Liver (tissue), 9 donors: Measurements from ENCODE around the gene ARMC7. TPM values are rescaled to one million over a fixed set of nuclear protein-coding genes. Genes with fewer than 3 reads are reported as not detected.

Experiments
- DNase-seq: peaks from one replicate; pipeline ENCODE4 v3.0.0-alpha.2; 2017; ENCODE audit warnings: low spot score
- H3K27ac ChIP-seq, 2 donors: one replicate each; pipeline ENCODE4 v1.7.0; 2013; ENCODE audit warnings: inconsistent platforms in 2 of 2, low read length in 2 of 2, control low read depth in 1 of 2, low read depth in 1 of 2, mild to moderate bottlenecking in 1 of 2
- H3K27me3 ChIP-seq, 4 donors: one replicate each; pipeline versions ENCODE4 v1.6.1 to v1.7.0; 2013; ENCODE audit warnings: low read length in 3 of 4, inconsistent platforms in 1 of 4, mild to moderate bottlenecking in 1 of 4, moderate library complexity in 1 of 4; ENCODE audit not compliant: control insufficient read depth in 4 of 4, insufficient read depth in 4 of 4
- H3K36me3 ChIP-seq, 4 donors: one replicate each; pipeline versions ENCODE4 v1.6.1 to v1.7.0; 2013; ENCODE audit warnings: low read length in 3 of 4, mild to moderate bottlenecking in 3 of 4, low read depth in 1 of 4, moderate library complexity in 1 of 4; ENCODE audit not compliant: control insufficient read depth in 4 of 4, insufficient read depth in 3 of 4
- H3K4me1 ChIP-seq, 4 donors: one replicate each; pipeline versions ENCODE4 v1.6.1 to v1.7.0; 2013; ENCODE audit warnings: low read length in 3 of 4, mild to moderate bottlenecking in 3 of 4, moderate library complexity in 1 of 4; ENCODE audit not compliant: control insufficient read depth in 4 of 4, insufficient read depth in 4 of 4
- H3K4me3 ChIP-seq, 3 donors: one replicate each; pipeline versions ENCODE4 v1.6.1 to v1.7.0; 2013; ENCODE audit warnings: low read length in 3 of 3, control low read depth in 1 of 3, low read depth in 1 of 3, mild to moderate bottlenecking in 1 of 3
- H3K9ac ChIP-seq, 2 donors: one replicate each; pipeline ENCODE4 v1.7.0; 2013; ENCODE audit warnings: low read length in 2 of 2, mild to moderate bottlenecking in 2 of 2, moderate library complexity in 2 of 2, control low read depth in 1 of 2, low read depth in 1 of 2
- H3K9me3 ChIP-seq, 4 donors: one replicate each; pipeline versions ENCODE4 v1.6.1 to v1.7.0; 2013; ENCODE audit warnings: low read length in 3 of 4; ENCODE audit not compliant: control insufficient read depth in 4 of 4
- EGR1 ChIP-seq, 2 donors: IDR thresholded peaks; 2 replicates each; pipeline ENCODE4 v1.6.1; 2016 to 2018; ENCODE audit warnings: antibody characterized with exemption in 2 of 2, low read depth in 2 of 2
- FOXA1 ChIP-seq: IDR thresholded peaks from 2 replicates; pipeline ENCODE4 v1.6.1; 2016; ENCODE audit warnings: antibody characterized with exemption
- FOXA2 ChIP-seq: IDR thresholded peaks from 2 replicates; pipeline ENCODE4 v1.6.1; 2016; ENCODE audit warnings: antibody characterized with exemption
- GABPA ChIP-seq, 2 donors: IDR thresholded peaks in 1 of 2; conservative IDR thresholded peaks in 1 of 2; 2 replicates each; pipeline ENCODE4 v1.6.1; 2016; ENCODE audit warnings: antibody characterized with exemption in 2 of 2, mild to moderate bottlenecking in 1 of 2, moderate library complexity in 1 of 2
- HNF4A ChIP-seq, 2 donors: conservative IDR thresholded peaks; 2 replicates each; pipeline ENCODE4 v1.6.1; 2016; ENCODE audit warnings: antibody characterized with exemption in 2 of 2, mild to moderate bottlenecking in 2 of 2
- HNF4G ChIP-seq: IDR thresholded peaks from 2 replicates; pipeline ENCODE4 v1.6.1; 2016; ENCODE audit warnings: antibody characterized with exemption
- JUND ChIP-seq, 2 donors: IDR thresholded peaks; 2 replicates each; pipeline ENCODE4 v1.6.1; 2016; ENCODE audit warnings: antibody characterized with exemption in 2 of 2
- RAD21 ChIP-seq, 2 donors: IDR thresholded peaks; 2 replicates each; pipeline ENCODE4 v1.6.1; 2016; ENCODE audit warnings: antibody characterized with exemption in 2 of 2, mild to moderate bottlenecking in 2 of 2
- RXRA ChIP-seq, 2 donors: IDR thresholded peaks; 2 replicates each; pipeline ENCODE4 v1.6.1; 2017 to 2018; ENCODE audit warnings: antibody characterized with exemption in 2 of 2, mild to moderate bottlenecking in 1 of 2
- SP1 ChIP-seq: IDR thresholded peaks from 2 replicates; pipeline ENCODE4 v1.6.1; 2018; ENCODE audit warnings: antibody characterized with exemption, mild to moderate bottlenecking
- TAF1 ChIP-seq: conservative IDR thresholded peaks from 2 replicates; pipeline ENCODE4 v1.6.1; 2016; ENCODE audit warnings: antibody characterized with exemption, mild to moderate bottlenecking
- YY1 ChIP-seq: IDR thresholded peaks from 2 replicates; pipeline ENCODE4 v1.6.1; 2016; ENCODE audit warnings: antibody characterized with exemption, mild to moderate bottlenecking
- WGBS: extraction: QIAGEN DNeasy Blood & Tissue Kit; methylation state at CpG from one replicate; pipeline ENCODE4 v1.1.7; 2013; 5-methylcytosine and 5-hydroxymethylcytosine counted together
- polyA plus RNA-seq, 2 donors: library from polyadenylated mRNA; stranded (reverse) in 1 of 2; unstranded in 1 of 2; fragments of 200-250 nt in 1 of 2; fragments of >200 nt in 1 of 2; fragmentation: Nextera tagmentation in 1 of 2; extraction: Ambion mirVana in 1 of 2; gene quantifications; one replicate each; pipeline versions ENCODE4 v1.2.1 to v1.2.3, GENCODE V29; 2013 to 2015
- total RNA-seq, 2 donors: library from RNA; depleted of rRNA; stranded (reverse); fragments of >200 nt; gene quantifications; one replicate each; pipeline ENCODE4 v1.2.3, GENCODE V29; 2014
- TF ChIP-seq, protein P1 (sequence below): IDR thresholded peaks from 2 replicates; pipeline ENCODE4 v1.6.1; 2016; ENCODE audit warnings: antibody characterized with exemption, mild to moderate bottlenecking
- TF ChIP-seq, protein P2 (sequence below): IDR thresholded peaks from 2 replicates; pipeline ENCODE4 v1.6.1; 2016; ENCODE audit warnings: antibody characterized with exemption
- donor health status: healthy.
- donor health status: healthy.
- donor health status: healthy.
- donor health status: healthy.
- donor health status: healthy.

The ARMC7 gene
- total and polyA plus RNA-seq, 4 donors, result 1.7 to 6.6 (median 3.7) TPM

DNA sequence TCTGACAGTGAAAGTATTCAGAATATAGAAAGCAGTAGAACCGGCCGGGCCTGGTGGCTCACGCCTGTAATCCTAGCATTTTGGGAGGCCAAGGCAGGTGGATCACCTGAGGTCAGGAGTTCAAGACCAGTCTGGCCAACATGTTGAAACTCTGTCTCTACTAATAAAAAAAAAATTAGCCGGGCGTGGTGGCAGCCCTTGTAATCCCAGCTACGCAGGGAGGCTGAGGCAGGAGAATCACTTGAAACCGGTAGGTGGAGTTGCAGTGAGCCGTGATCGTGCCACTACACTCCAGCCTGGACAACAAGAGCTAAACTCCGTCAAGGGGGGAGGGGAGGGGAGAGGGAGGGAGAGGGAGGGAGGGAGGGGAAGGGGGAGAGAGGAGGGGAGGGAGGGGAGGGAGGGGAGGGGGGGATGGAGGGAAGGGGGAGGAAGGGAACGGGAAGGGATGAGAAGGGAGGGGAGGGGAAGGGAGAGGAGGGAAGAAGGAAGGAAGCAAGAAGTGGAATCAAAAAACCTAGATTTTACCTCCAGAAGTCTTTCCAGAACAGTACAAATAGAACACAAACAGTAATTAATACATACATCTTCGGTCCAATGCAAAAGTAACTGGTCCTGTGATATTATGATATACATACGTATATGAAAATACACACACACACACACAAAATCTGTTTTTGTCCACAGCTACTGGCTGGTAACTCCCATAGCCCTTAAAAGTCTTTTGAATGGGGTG is 32.6 kb downstream of the ARMC7 start:
- Histone ChIP-seq H3K27me3 (no peaks in the 10 kb centered on the region), H3K4me3 (no peak overlapping the region), H3K4me1 (no peaks in the 10 kb centered on the region), H3K9ac (no peak overlapping the region), H3K36me3 (peaks cover 3 to 19% (median 4%) of the 10 kb centered on the region in 4 donors), H3K27ac (no peak overlapping the region), H3K9me3 (no peaks in the 10 kb centered on the region)
- whole genome bisulfite sequencing, result 90% methylated on average over 13 of the region's 13 CpGs
- DNase-seq, result no peak
- TF ChIP-seq EGR1 (IDR thresholded peaks at IDR 0.05; ENCODE audit: low read depth in 2 of 2) (no peak), JUND (IDR thresholded peaks at IDR 0.05) (no peak), RAD21 (IDR thresholded peaks at IDR 0.05) (no peak), SP1 (no peak), GABPA (IDR thresholded peaks at IDR 0.05 in 1 of 2, conservative IDR thresholded peaks at IDR 0.05 in 1 of 2) (no peak), RXRA (IDR thresholded peaks at IDR 0.05) (no peak), HNF4A (conservative IDR thresholded peaks at IDR 0.05) (no peak), YY1 (no peak)
- TF ChIP-seq, protein P1, sequence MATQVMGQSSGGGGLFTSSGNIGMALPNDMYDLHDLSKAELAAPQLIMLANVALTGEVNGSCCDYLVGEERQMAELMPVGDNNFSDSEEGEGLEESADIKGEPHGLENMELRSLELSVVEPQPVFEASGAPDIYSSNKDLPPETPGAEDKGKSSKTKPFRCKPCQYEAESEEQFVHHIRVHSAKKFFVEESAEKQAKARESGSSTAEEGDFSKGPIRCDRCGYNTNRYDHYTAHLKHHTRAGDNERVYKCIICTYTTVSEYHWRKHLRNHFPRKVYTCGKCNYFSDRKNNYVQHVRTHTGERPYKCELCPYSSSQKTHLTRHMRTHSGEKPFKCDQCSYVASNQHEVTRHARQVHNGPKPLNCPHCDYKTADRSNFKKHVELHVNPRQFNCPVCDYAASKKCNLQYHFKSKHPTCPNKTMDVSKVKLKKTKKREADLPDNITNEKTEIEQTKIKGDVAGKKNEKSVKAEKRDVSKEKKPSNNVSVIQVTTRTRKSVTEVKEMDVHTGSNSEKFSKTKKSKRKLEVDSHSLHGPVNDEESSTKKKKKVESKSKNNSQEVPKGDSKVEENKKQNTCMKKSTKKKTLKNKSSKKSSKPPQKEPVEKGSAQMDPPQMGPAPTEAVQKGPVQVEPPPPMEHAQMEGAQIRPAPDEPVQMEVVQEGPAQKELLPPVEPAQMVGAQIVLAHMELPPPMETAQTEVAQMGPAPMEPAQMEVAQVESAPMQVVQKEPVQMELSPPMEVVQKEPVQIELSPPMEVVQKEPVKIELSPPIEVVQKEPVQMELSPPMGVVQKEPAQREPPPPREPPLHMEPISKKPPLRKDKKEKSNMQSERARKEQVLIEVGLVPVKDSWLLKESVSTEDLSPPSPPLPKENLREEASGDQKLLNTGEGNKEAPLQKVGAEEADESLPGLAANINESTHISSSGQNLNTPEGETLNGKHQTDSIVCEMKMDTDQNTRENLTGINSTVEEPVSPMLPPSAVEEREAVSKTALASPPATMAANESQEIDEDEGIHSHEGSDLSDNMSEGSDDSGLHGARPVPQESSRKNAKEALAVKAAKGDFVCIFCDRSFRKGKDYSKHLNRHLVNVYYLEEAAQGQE, result no peak
- TF ChIP-seq, protein P2, sequence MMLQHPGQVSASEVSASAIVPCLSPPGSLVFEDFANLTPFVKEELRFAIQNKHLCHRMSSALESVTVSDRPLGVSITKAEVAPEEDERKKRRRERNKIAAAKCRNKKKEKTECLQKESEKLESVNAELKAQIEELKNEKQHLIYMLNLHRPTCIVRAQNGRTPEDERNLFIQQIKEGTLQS, result no peak

DNA sequence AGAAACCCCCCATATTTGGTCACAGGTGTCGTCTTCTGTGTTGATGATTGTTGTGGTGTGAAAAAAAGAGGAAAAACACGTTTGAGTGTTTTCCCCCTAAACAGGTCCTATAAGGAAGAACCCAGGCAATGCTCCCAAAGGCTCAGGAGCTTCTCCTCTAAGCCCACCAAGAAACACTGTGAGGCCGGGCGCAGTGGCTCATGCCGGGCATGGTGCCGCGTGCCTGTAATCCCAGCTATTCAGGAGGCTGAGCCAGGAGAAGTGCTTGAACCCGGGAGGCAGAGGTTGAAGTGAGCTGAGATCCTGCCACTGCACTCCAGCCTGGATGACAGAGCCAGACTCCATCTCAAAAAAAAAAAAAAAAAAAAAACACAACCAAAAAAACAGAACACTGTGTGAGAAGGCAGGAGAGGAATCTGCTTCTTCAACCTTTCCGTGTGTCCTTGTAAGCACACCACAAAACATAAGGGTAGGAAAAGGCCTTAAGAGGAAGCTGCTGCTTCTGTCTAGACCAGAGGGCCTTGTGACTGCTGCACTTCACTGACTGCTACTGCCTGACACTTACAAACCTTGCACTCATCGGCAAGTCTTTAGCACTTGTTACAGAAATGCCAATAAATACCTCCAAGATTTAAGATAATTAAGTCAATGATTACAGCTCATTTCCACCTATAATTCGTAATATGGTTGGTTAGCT is 35.2 kb downstream of the ARMC7 start:
- Histone ChIP-seq H3K36me3 (peaks cover 3 to 19% (median 5%) of the 10 kb centered on the region in 4 donors), H3K9ac (no peak overlapping the region), H3K4me1 (peaks cover 0 to 2% (median 0%) of the 10 kb centered on the region in 4 donors), H3K27me3 (no peaks in the 10 kb centered on the region), H3K4me3 (no peak overlapping the region), H3K9me3 (no peaks in the 10 kb centered on the region), H3K27ac (no peak overlapping the region)
- 92% methylated on average over 11 of the region's 11 CpGs for WGBS
- no peak for DNase-seq
- TF ChIP-seq, protein P1, result no peak
- TF ChIP-seq, protein P2, result no peak
- TF ChIP-seq EGR1 (IDR thresholded peaks at IDR 0.05; ENCODE audit: low read depth in 2 of 2) (no peak), FOXA2 (no peak), HNF4G (no peak), YY1 (no peak), TAF1 (no peak), HNF4A (conservative IDR thresholded peaks at IDR 0.05) (no peak), FOXA1 (no peak), RXRA (IDR thresholded peaks at IDR 0.05) (no peak)
